Ovary (tissue), 1 donor: Measurements from ENCODE around the gene TTLL5.

Experiments
- EP300 ChIP-seq: sonication (generic); formaldehyde crosslinking; IDR thresholded peaks from one replicate; pipeline ENCODE4 v1.6.1; 2017; ENCODE audit warnings: antibody characterized with exemption
- POLR2A ChIP-seq: fragments of 450-650 bp; IDR thresholded peaks from one replicate; pipeline ENCODE4 v1.6.1; 2017; ENCODE audit warnings: antibody characterized with exemption, mild to moderate bottlenecking, moderate library complexity

DNA sequence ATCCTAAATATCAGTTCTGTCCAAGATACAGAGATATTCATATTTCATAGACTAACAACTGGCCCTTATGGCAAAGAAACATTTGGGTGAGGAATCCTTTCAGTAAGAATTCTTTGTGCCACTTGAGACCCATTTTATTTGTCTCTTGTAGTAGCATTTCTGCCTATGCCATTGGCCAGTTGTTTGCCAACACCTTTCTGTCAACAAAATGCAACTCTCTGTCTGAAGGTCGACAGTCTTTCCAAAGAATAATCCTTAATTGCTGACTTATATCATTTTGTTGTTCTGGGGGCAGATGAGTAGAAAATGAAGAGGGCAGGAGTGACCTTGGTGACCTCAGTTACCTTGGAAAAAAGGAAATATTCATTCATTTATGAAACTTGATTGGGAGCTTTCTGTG lies 335.4 kb downstream of the TTLL5 start:
- TF ChIP-seq EP300 (no peak), POLR2A (no peak)
